ENCODE results near the gene HAAO. TPM values are rescaled to one million over a fixed set of nuclear protein-coding genes. Genes with fewer than 3 reads are reported as not detected.
A peak's percentile ranks its signal among the peaks of the same experiment; 100 is the strongest.

The HAAO gene
- total RNA-seq, 2 donors from 2014 or later, result 25.3 to 33.7 TPM

GRCh38 chr2:42829671-42830440, 37.5 kb upstream of the HAAO start:
- TF ChIP-seq CTCF (IDR thresholded peaks at IDR 0.05), result no peak
- H3K4me1 ChIP-seq (ENCODE audit: control insufficient read depth in 1 of 2, low read depth in 2 of 2), result peaks cover 3 to 28% of the 10 kb centered on the region in 2 donors
- no peaks in the 10 kb centered on the region for H3K27me3 ChIP-seq (replicated peaks; ENCODE audit: insufficient read depth)
- no peaks in the 10 kb centered on the region for H3K36me3 ChIP-seq
- ATAC-seq (ENCODE audit: insufficient number of reproducible peaks, low FRiP score, low read depth), result no peak
- no peaks in the 10 kb centered on the region for H3K9me3 ChIP-seq
- DNase-seq (ENCODE audit: low spot score), result no peak
- no peak overlapping the region for H3K27ac ChIP-seq
- no peak overlapping the region for H3K4me3 ChIP-seq

- H3K36me3 ChIP-seq, result no peaks in the 10 kb centered on the region
- H3K27ac ChIP-seq, result no peak overlapping the region
- peak; percentile 95 for TF ChIP-seq CTCF (IDR thresholded peaks at IDR 0.05)
- ATAC-seq (ENCODE audit: insufficient number of reproducible peaks, low FRiP score, low read depth) (peak; percentile 63), DNase-seq (ENCODE audit: low spot score) (no peak)
- H3K27me3 ChIP-seq (replicated peaks; ENCODE audit: insufficient read depth), result no peaks in the 10 kb centered on the region
- no peaks in the 10 kb centered on the region for H3K9me3 ChIP-seq
- H3K4me3 ChIP-seq, result no peak overlapping the region
- H3K4me1 ChIP-seq (ENCODE audit: control insufficient read depth in 1 of 2, low read depth in 2 of 2), result peaks cover 3 to 34% of the 10 kb centered on the region in 2 donors
These were observed 36.4 kb upstream of the HAAO start for GRCh38 chr2:42828487-42829425.

- DNase-seq (ENCODE audit: low spot score), result peak; percentile 70
- H3K36me3 ChIP-seq, result no peaks in the 10 kb centered on the region
- peak; percentile 67 for ATAC-seq (ENCODE audit: insufficient number of reproducible peaks, low FRiP score, low read depth)
- no peaks in the 10 kb centered on the region for H3K9me3 ChIP-seq
- peak overlapping the region; percentile 66 for H3K4me3 ChIP-seq
- H3K4me1 ChIP-seq (ENCODE audit: control insufficient read depth in 1 of 2, low read depth in 2 of 2), result peaks cover 3 to 34% of the 10 kb centered on the region in 2 donors
- peak overlapping the region in 1 of 2 donors; percentile 43 for H3K27ac ChIP-seq
- TF ChIP-seq CTCF (IDR thresholded peaks at IDR 0.05), result peak; percentile 96
- H3K27me3 ChIP-seq (replicated peaks; ENCODE audit: insufficient read depth), result no peaks in the 10 kb centered on the region
These were observed 35.5 kb upstream of the HAAO start for GRCh38 chr2:42827647-42828486.

GRCh38 chr2:42826231-42826630, 33.8 kb upstream of the HAAO start:
- TF ChIP-seq CTCF (IDR thresholded peaks at IDR 0.05), result no peak
- ATAC-seq (ENCODE audit: insufficient number of reproducible peaks, low FRiP score, low read depth) (no peak), DNase-seq (ENCODE audit: low spot score) (no peak)
- Histone ChIP-seq H3K27ac (no peak overlapping the region), H3K36me3 (no peaks in the 10 kb centered on the region), H3K4me1 (ENCODE audit: control insufficient read depth in 1 of 2, low read depth in 2 of 2) (peaks cover 3 to 34% of the 10 kb centered on the region in 2 donors), H3K9me3 (no peaks in the 10 kb centered on the region), H3K4me3 (no peak overlapping the region), H3K27me3 (replicated peaks; ENCODE audit: insufficient read depth) (no peaks in the 10 kb centered on the region)
